Measurements from ENCODE around the gene ABTB1. TPM values are rescaled to one million over a fixed set of nuclear protein-coding genes. Genes with fewer than 3 reads are reported as not detected.

The ABTB1 gene
- total and polyA plus RNA-seq, 2 of the 13 experiments (the other 11 are each of a cell fraction or from before 2014, with no cell fraction given): 0.42 to 14.5 TPM

- Histone ChIP-seq H3K4me2 (ENCODE audit: low read depth, low read length) (no peak overlapping the region), H3K79me2 (ENCODE audit: insufficient read depth, low read length) (no peaks in the 10 kb centered on the region), H4K20me1 (ENCODE audit: insufficient read depth, low read length) (no peaks in the 10 kb centered on the region), H3K9ac (ENCODE audit: insufficient read depth, low read depth, low read length) (no peak overlapping the region), H3K9me3 (ENCODE audit: low read length) (no peaks in the 10 kb centered on the region), H3K27ac (ENCODE audit: extremely low read length, insufficient read depth, low read length) (no peak overlapping the region), H2AFZ (ENCODE audit: low read length) (no peak overlapping the region), H3K4me3 (replicated peaks in 1 of 3; ENCODE audit: insufficient read depth in 1 of 3, low read depth in 2 of 3, low read length in 3 of 3) (no peak overlapping the region), H3K4me1 (ENCODE audit: insufficient read depth, low read length) (no peaks in the 10 kb centered on the region), H3K27me3 (ENCODE audit: control insufficient read depth in 1 of 2, insufficient read depth in 2 of 2, low read length in 2 of 2) (no peaks in the 10 kb centered on the region), H3K36me3 (replicated peaks in 1 of 2; ENCODE audit: control insufficient read depth in 1 of 2, insufficient read depth in 2 of 2, low read length in 2 of 2) (0 out of 5 replicates have a peak, but pooled peaks cover 0 to 3% of the 10 kb centered on the region in 2 experiments)
- no peak for TF ChIP-seq TGIF2 (CRISPR knock-in tag; IDR thresholded peaks at IDR 0.05)
- no TSS peak for BruUV-seq (replicated peaks)
- intact Hi-C loops (cut with micrococcal nuclease; ENCODE audit: unreplicated experiment) (no loop called here), in situ Hi-C loops (cut with HindIII; ENCODE audit: extremely low pct_ligation_motif_present, low pct_unique_long_range_greater_than_20kb) (no loop called here)
- FAIRE-seq (no peak), ATAC-seq (no peak), DNase-seq (ENCODE audit: low spot score) (no peak)
- ChIA-PET CTCF (ENCODE audit: low intra/inter-chr PET ratio, low total read pairs) (no interaction called here), POLR2A (no interaction called here)
- 97% methylated on average over 8 of the region's 8 CpGs for WGBS (ENCODE audit: low lambda C conversion rate)
These were observed 27.3 kb upstream of the ABTB1 start for GRCh38 chr3:127645371-127646015.

GRCh38 chr3:127646501-127647046 lies 26.2 kb upstream of the ABTB1 start:
- intact Hi-C loops (cut with micrococcal nuclease; ENCODE audit: unreplicated experiment) (no loop called here), in situ Hi-C loops (cut with HindIII; ENCODE audit: extremely low pct_ligation_motif_present, low pct_unique_long_range_greater_than_20kb) (no loop called here)
- Histone ChIP-seq H3K4me1 (ENCODE audit: insufficient read depth, low read length) (no peaks in the 10 kb centered on the region), H3K27me3 (ENCODE audit: control insufficient read depth in 1 of 2, insufficient read depth in 2 of 2, low read length in 2 of 2) (no peaks in the 10 kb centered on the region), H3K36me3 (replicated peaks in 1 of 2; ENCODE audit: control insufficient read depth in 1 of 2, insufficient read depth in 2 of 2, low read length in 2 of 2) (0 out of 5 replicates have a peak, but pooled peaks cover 0 to 3% of the 10 kb centered on the region in 2 experiments), H2AFZ (ENCODE audit: low read length) (no peak overlapping the region), H3K79me2 (ENCODE audit: insufficient read depth, low read length) (no peaks in the 10 kb centered on the region), H4K20me1 (ENCODE audit: insufficient read depth, low read length) (no peaks in the 10 kb centered on the region), H3K9ac (ENCODE audit: insufficient read depth, low read depth, low read length) (no peak overlapping the region), H3K4me3 (replicated peaks in 1 of 3; ENCODE audit: insufficient read depth in 1 of 3, low read depth in 2 of 3, low read length in 3 of 3) (no peak overlapping the region), H3K9me3 (ENCODE audit: low read length) (no peaks in the 10 kb centered on the region), H3K27ac (ENCODE audit: extremely low read length, insufficient read depth, low read length) (no peak overlapping the region), H3K4me2 (ENCODE audit: low read depth, low read length) (no peak overlapping the region)
- BruUV-seq (replicated peaks): no TSS peak
- no peak for TF ChIP-seq NFE2L2 (IDR thresholded peaks at IDR 0.05; ENCODE audit: low read length)
- no peak for TF ChIP-seq LCORL (IDR thresholded peaks at IDR 0.05)
- TF ChIP-seq LCORL (CRISPR knock-in tag; IDR thresholded peaks at IDR 0.05): no peak
- TF ChIP-seq SMARCE1 (IDR thresholded peaks at IDR 0.05; ENCODE audit: borderline replicate concordance): no peak
- TF ChIP-seq NFRKB (IDR thresholded peaks at IDR 0.05): no peak
- no peak for TF ChIP-seq TFAP4 (IDR thresholded peaks at IDR 0.05; ENCODE audit: borderline replicate concordance, low read depth)
- no peak for TF ChIP-seq YEATS2 (CRISPR knock-in tag; IDR thresholded peaks at IDR 0.05; ENCODE audit: borderline replicate concordance)
- FAIRE-seq: no peak
- no peak for DNase-seq (ENCODE audit: low spot score)
- WGBS (ENCODE audit: low lambda C conversion rate): 99% methylated on average over 10 of the region's 10 CpGs
- ChIA-PET POLR2A (no interaction called here), CTCF (ENCODE audit: low intra/inter-chr PET ratio, low total read pairs) (no interaction called here)
- no peak for ATAC-seq

All from HepG2 (cell line).